ENCODE measurements around the gene EDEM1.
"Not testable (repeated sequence)": the region's sequence is repeated elsewhere in the genome, so short reads cannot be mapped to it uniquely, and the experiment has no call there.

The EDEM1 gene

DNA sequence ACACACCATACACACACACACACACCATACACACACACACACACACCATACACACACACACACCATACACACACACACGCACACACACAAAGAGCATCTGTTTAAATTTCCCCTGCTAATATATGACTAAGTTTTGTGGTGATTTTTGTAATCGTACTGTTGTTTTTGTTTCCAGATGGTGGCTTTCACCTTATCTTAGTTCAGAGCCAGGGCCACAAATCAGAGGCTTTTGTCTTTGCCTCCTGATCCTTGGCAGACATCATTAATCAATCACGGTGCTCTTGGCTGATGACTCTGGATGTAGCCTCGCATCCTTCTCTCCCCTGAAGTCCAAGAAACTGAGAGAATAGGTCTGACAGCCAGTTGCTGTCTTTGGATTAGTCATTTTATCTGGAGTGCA is 52.1 kb downstream of the EDEM1 start:
- TF ChIP-seq CTCF (IDR thresholded peaks at IDR 0.05; ENCODE audit: control insufficient read depth, insufficient read depth, low read depth, low read length, missing control alignments): no peak
- peak; percentile 18 for DNase-seq (ENCODE audit: low read depth)

DNA sequence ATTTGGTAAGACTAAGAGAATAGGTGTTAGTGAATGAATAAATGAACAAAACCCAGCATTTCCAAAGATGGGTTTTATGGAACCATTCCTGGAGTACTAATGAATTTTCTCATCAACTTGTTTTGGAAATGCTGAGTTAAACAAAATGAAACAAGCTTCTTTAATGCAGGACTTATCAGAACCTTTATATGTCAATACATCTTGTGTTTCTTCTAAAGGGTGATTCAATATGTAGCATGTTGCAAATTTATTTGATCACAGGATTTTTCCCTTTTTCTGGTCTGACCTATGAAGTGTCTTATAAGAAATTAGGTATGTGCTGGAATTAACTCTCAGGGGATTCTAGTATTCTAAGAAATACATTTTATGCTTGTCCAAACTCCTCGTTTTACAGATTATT is 53.2 kb downstream of the EDEM1 start:
- no peak overlapping the region for H3K4me3 ChIP-seq (ENCODE audit: control insufficient read depth, low read depth, low read length)
- TF ChIP-seq CTCF (IDR thresholded peaks at IDR 0.05; ENCODE audit: control insufficient read depth, insufficient read depth, low read depth, low read length, missing control alignments): no peak
- no peak for DNase-seq (ENCODE audit: low read depth)

More for the DNA sequence above, 52.1 kb downstream of the EDEM1 start:
- H3K4me3 ChIP-seq (ENCODE audit: control insufficient read depth, low read depth, low read length): no peak overlapping the region

DNA sequence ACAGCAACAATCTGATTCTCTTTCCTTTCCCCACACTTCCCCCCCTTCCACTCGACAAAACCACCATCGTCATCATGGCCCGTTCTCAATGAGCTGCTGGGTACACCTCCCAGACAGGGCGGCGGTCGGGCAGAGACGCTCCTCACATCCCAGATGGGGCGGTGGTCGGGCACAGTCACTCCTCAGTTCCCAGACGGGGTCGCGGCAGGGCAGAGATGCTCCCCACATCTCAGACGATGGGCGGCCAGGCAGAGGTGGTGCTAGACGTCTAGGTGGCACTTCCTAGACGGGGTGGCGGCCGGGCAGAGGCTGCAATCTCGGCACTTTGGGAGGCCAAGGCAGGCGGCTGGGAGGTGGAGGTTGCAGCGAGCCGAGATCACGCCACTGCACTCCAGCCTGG is 55.3 kb downstream of the EDEM1 start:
- not testable (repeated sequence) for DNase-seq (ENCODE audit: low read depth); H3K4me3 ChIP-seq (ENCODE audit: control insufficient read depth, low read depth, low read length)

DNA sequence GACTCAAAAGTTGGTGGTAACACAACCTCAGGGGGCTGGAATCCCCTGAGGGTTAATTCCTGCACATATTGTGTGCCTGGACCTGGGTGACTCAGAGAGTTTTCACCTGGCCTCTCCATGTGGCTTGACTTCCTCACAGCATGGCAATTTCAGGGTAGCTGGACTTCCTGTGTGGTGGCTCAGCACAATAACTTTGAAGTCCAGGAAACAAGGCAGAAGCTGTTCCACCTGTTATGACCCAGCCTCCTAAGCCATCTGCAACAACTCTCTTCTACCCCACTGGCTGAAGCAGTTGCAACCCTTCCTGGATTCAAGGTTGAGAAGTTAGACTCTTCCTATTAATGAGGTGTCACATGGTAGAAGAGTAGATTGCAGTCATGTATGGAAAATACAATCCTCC is 58.4 kb downstream of the EDEM1 start:
- no peak overlapping the region for H3K4me3 ChIP-seq (ENCODE audit: control insufficient read depth, low read depth, low read length)
- no peak for TF ChIP-seq CTCF (IDR thresholded peaks at IDR 0.05; ENCODE audit: control insufficient read depth, insufficient read depth, low read depth, low read length, missing control alignments)
- no peak for DNase-seq (ENCODE audit: low read depth)

DNA sequence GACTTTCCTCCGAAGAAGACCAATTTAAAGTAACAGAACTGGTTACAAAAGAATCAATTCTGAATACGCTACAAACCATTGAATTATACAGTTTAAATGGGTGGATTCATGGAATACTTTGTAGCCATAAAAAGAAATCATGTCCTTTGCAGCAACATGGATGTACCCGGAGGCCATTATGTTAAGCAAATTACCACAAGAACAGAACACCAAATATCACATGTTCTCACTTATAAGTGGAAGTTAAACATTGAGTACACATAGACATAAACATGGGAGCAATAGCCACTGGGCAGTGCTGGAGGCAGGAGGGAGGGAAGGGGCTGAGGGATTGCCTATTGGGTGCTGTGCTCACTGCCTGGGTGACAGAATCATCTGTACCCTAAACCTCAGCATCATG is 61.3 kb downstream of the EDEM1 start:
- no peak overlapping the region for H3K4me3 ChIP-seq (ENCODE audit: control insufficient read depth, low read depth, low read length)
- no peak for DNase-seq (ENCODE audit: low read depth)
- no peak for TF ChIP-seq CTCF (IDR thresholded peaks at IDR 0.05; ENCODE audit: control insufficient read depth, insufficient read depth, low read depth, low read length, missing control alignments)

- TF ChIP-seq CTCF (IDR thresholded peaks at IDR 0.05; ENCODE audit: control insufficient read depth, insufficient read depth, low read depth, low read length, missing control alignments): no peak
- DNase-seq (ENCODE audit: low read depth): no peak
- peak overlapping the region; percentile 8; the same call in 1 of the 2 replicates for H3K4me3 ChIP-seq (ENCODE audit: control insufficient read depth, low read depth, low read length)
These were observed 63.1 kb downstream of the EDEM1 start for GRCh38 chr3:5250467-5251195.

- H3K4me3 ChIP-seq (ENCODE audit: control insufficient read depth, low read depth, low read length): no peak overlapping the region; the same call in 1 of the 2 replicates
- no peak for TF ChIP-seq CTCF (IDR thresholded peaks at IDR 0.05; ENCODE audit: control insufficient read depth, insufficient read depth, low read depth, low read length, missing control alignments)
- DNase-seq (ENCODE audit: low read depth): no peak
These were observed 63.7 kb downstream of the EDEM1 start for GRCh38 chr3:5251196-5251583.

Measured in AG09309 (cell line).